Liver (tissue), 1 donor: ENCODE measurements around the gene DUSP14.

Experiments
- FOXA1 ChIP-seq: IDR thresholded peaks from 2 replicates; pipeline ENCODE4 v1.6.1; 2016; ENCODE audit warnings: antibody characterized with exemption
- ZBTB33 ChIP-seq: IDR thresholded peaks from 2 replicates; pipeline ENCODE4 v1.6.1; 2016; ENCODE audit warnings: antibody characterized with exemption

- no peak for TF ChIP-seq FOXA1
- TF ChIP-seq ZBTB33, result no peak
Measured at GRCh38 chr17:37551788-37552187, 62.1 kb downstream of the DUSP14 start.
